ENCODE results near the gene REPS1.
"Not testable (repeated sequence)": the region's sequence is repeated elsewhere in the genome, so short reads cannot be mapped to it uniquely, and the experiment has no call there.

Gene REPS1

GRCh38 chr6:138955262-138955661 is 32.8 kb downstream of the REPS1 start:
- no peak for DNase-seq
- TF ChIP-seq GATA1 (IDR thresholded peaks at IDR 0.05; ENCODE audit: low read depth, low read length) (no peak), POLR2A (IDR thresholded peaks at IDR 0.05; ENCODE audit: low read length) (no peak)

DNA sequence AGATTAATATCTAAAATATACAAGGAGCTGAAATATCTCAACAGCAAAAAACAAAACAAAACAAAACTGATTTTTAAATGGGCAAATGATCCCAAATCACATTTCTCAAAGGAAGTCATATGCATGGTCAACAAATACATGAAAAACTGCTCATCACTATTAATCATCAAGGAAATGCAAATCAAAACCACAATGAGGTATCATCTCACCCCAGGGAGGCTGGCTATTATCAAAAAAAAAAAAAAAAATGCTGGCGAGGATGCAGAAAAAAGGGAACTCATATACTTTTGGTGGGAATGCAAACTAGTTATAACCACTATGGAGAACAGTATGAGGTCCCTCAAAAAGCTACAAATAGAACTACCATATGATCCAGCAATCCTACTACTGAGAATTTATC is 34.6 kb downstream of the REPS1 start:
- no peak for DNase-seq
- no peak for TF ChIP-seq POLR2A (IDR thresholded peaks at IDR 0.05; ENCODE audit: low read length)
- TF ChIP-seq GATA1 (IDR thresholded peaks at IDR 0.05; ENCODE audit: low read depth, low read length): no peak

DNA sequence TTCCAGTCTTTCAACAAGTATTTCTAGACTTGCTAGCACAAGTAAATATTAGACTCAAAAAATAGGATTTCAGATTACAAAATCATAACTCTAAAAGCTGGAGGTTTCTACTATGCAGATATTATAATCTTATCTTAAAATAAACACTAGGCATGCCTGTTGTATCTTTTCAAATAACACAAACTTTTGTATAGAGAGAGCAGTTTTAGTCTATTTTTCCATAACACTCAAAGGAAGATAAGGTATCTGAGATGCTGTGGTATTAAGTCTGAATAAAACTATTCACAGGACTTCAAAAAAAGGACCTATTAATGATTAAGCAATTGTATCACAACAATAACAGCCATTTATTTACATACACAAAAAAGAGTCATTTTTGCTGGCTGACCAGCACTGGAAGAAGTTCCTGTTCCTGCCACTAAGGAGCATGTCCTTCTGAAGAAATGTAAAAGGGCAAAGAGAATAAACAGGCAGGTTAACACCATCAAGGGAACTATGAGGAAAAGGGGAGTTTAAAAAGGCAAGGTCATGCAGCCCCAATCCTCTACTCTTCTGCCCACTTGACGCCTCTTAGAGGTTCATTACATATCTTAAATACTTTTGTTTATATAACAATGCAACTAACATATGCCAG is 39.4 kb downstream of the REPS1 start:
- no peak for TF ChIP-seq POLR2A (IDR thresholded peaks at IDR 0.05; ENCODE audit: low read length)
- TF ChIP-seq GATA1 (IDR thresholded peaks at IDR 0.05; ENCODE audit: low read depth, low read length): no peak
- no peak for DNase-seq

DNA sequence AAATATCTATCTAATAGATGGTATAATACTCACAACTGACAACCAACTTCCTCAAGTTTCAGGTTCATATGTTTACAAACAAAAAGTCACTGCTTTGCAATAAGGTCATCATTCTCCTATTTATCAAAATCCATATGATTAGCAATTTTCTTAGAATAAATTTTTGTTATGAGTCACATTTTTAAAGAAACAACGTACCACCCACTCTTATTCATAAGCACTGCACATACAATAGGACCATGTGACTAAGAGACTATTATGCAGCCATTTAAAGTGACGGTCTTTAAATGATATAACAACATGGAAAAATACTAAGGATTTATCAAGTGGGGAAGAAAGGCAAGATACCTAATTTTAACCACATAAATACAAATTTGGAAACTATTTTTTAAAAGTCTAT is 40.0 kb downstream of the REPS1 start:
- no peak for DNase-seq
- TF ChIP-seq POLR2A (IDR thresholded peaks at IDR 0.05; ENCODE audit: low read length) (no peak), GATA1 (IDR thresholded peaks at IDR 0.05; ENCODE audit: low read depth, low read length) (no peak)

- TF ChIP-seq POLR2A (IDR thresholded peaks at IDR 0.05; ENCODE audit: low read length): no peak
- DNase-seq: peak; percentile 5 to 8
These were observed 42.7 kb downstream of the REPS1 start for GRCh38 chr6:138945354-138945753.

DNA sequence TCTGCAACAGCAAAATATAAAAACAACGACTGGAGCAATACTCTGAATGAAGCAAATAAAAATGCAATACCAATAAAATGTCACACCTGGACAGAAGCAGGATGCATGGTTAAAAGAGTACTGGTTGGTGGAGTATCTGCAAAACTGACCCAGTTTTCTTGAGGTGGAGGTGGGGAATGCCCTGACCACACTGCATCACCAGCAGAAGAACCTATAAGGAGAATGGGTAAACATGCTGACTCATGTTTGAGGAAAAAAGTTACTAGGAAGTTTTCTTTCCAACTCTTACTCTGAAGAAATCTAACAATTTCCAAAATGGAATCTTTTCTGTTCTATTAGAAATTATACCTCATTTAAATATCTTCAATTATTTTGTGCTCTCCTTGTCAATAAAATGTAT is 43.6 kb downstream of the REPS1 start:
- TF ChIP-seq GATA1 (IDR thresholded peaks at IDR 0.05; ENCODE audit: low read depth, low read length) (no peak), POLR2A (IDR thresholded peaks at IDR 0.05; ENCODE audit: low read length) (no peak)
- DNase-seq: no peak

- TF ChIP-seq GATA1 (IDR thresholded peaks at IDR 0.05; ENCODE audit: low read depth, low read length) (no peak), POLR2A (IDR thresholded peaks at IDR 0.05; ENCODE audit: low read length) (no peak)
- DNase-seq: no peak
These were observed 44.9 kb downstream of the REPS1 start for GRCh38 chr6:138943089-138943625.

- DNase-seq: not testable (repeated sequence)
These were observed 51.2 kb downstream of the REPS1 start for GRCh38 chr6:138936873-138937272.

- DNase-seq: no peak
- no peak for TF ChIP-seq GATA1 (IDR thresholded peaks at IDR 0.05; ENCODE audit: low read depth, low read length)
- no peak for TF ChIP-seq POLR2A (IDR thresholded peaks at IDR 0.05; ENCODE audit: low read length)
These were observed 56.4 kb downstream of the REPS1 start for GRCh38 chr6:138931660-138932059.

GRCh38 chr6:138926579-138926978 is 61.5 kb downstream of the REPS1 start:
- TF ChIP-seq GATA1 (IDR thresholded peaks at IDR 0.05; ENCODE audit: low read depth, low read length) (no peak), POLR2A (IDR thresholded peaks at IDR 0.05; ENCODE audit: low read length) (no peak)

DNA sequence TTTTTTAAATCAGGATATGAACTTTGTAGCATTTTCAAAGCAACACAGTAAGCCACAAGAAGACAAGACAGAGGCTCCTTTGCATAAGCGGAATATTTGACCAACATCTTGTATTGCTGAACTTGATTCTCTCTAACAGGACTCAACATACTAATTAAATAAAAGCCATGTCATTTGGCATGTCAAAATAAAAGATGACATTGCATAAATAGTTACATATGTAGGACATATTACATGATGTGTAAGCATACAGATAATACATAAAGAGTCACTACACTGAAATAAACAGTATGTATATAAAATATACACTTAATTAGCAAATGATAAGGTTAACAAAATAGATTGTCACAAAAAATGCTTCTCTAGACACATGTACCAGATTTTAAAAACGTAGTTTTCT is 62.2 kb downstream of the REPS1 start:
- DNase-seq: no peak
- no peak for TF ChIP-seq POLR2A (IDR thresholded peaks at IDR 0.05; ENCODE audit: low read length)

More at GRCh38 chr6:138926579-138926978, 61.5 kb downstream of the REPS1 start:
- DNase-seq: no peak

- TF ChIP-seq POLR2A (IDR thresholded peaks at IDR 0.05; ENCODE audit: low read length) (no peak), GATA1 (IDR thresholded peaks at IDR 0.05; ENCODE audit: low read depth, low read length) (no peak)
- no peak for DNase-seq
These were observed 64.5 kb downstream of the REPS1 start for GRCh38 chr6:138923561-138923960.

GRCh38 chr6:138920906-138921305 is 67.1 kb downstream of the REPS1 start:
- TF ChIP-seq GATA1 (IDR thresholded peaks at IDR 0.05; ENCODE audit: low read depth, low read length): no peak
- TF ChIP-seq POLR2A (IDR thresholded peaks at IDR 0.05; ENCODE audit: low read length): no peak
- no peak for DNase-seq

GRCh38 chr6:138914701-138915100 is 73.4 kb downstream of the REPS1 start:
- no peak for DNase-seq
- TF ChIP-seq POLR2A (IDR thresholded peaks at IDR 0.05; ENCODE audit: low read length) (no peak), GATA1 (IDR thresholded peaks at IDR 0.05; ENCODE audit: low read depth, low read length) (no peak)

DNA sequence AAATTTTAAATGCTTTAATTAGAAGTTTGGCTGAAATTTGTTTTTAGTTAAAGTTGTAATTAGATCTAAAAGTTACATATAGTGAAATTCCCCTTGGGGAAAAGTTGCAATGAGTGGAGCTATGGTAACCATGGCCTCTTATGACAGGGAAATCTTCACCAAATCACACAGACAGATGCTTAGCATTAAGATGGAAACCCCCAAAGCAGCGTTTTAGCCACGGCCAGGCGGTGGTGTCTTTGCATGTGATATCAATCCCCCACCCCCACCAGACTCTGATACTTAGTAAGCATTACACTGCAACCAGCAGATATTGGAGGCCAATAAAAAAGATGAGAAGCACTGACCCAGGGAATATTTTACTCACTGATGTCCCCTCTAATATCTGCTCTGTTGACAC is 75.7 kb downstream of the REPS1 start:
- no peak for DNase-seq
- TF ChIP-seq GATA1 (IDR thresholded peaks at IDR 0.05; ENCODE audit: low read depth, low read length) (no peak), POLR2A (IDR thresholded peaks at IDR 0.05; ENCODE audit: low read length) (no peak)

DNA sequence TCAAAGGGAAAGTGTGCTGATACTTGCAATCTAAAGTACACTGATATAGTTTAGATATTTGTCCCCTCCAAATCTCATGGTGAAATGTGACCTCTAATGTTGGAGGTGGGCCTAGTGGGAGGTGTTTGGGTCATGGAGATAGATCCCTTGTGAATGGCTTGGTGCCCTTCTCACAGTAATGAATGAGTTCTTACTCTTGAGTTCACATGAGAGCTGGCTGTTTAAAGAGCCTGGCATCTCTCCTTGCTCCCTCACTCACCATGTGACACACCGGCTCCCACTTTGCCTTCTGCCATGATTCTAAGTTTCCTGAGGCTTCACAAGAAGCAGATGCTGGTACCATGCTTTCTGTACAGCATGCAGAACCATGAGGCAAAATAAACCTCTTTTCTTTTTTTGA is 78.1 kb downstream of the REPS1 start:
- TF ChIP-seq GATA1 (IDR thresholded peaks at IDR 0.05; ENCODE audit: low read depth, low read length): no peak
- TF ChIP-seq POLR2A (IDR thresholded peaks at IDR 0.05; ENCODE audit: low read length): no peak
- no peak for DNase-seq

Measured in erythroblast (primary cell).